ENCODE results near the gene RHOC.

DNA sequence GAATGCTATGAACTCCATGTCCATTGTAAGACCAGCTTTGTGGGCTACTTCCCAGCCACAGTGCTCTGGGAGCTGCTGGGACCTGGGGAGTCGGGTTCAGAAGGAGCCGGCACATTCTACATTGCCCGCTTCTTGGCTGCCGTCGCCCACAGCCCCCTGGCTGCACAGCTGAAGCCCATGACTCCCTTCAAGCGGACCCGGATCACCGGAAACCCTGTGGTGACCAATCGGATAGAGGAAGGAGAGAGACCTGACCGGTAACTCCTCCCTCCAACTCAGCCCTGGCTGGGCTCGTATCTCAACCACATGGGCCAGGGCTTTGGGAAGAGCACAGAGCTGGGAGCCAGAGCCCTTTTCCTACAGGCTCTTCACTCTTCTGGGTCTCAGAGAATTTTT, 17.1 kb downstream of the RHOC start:
- TF ChIP-seq CTCF (IDR thresholded peaks at IDR 0.05) = no peak
- no peak for TF ChIP-seq POLR2A (IDR thresholded peaks at IDR 0.05)
